Body of pancreas (tissue), 4 donors: Measurements from ENCODE around the gene GRIK3. TPM values are rescaled to one million over a fixed set of nuclear protein-coding genes. Genes with fewer than 3 reads are reported as not detected.

ENCODE experiments used
- ATAC-seq: fragments of 150-250 bp; one replicate; pipeline ENCODE4 v1.9.1; 2016
- DNase-seq, 4 donors: peaks; one replicate each; pipeline ENCODE4 v3.0.0-alpha.2; 2019
- H3K27ac ChIP-seq, 4 donors: fragments of 200-600 bp; sonication (generic); 1 replicate in 3 of 4; 2 replicates in 1 of 4; pipeline versions ENCODE4 v1.5.1 to v1.6.1; 2016 to 2019; ENCODE audit warnings: mild to moderate bottlenecking in 1 of 4, mixed read lengths in 1 of 4, moderate library complexity in 1 of 4
- H3K27me3 ChIP-seq, 2 donors: fragments of 200-600 bp; sonication (generic); one replicate each; pipeline ENCODE4 v1.6.0; 2016; ENCODE audit warnings: mild to moderate bottlenecking in 1 of 2
- H3K36me3 ChIP-seq, 2 donors: fragments of 200-600 bp; sonication (generic); replicated peaks in 1 of 2; 2 replicates each; pipeline ENCODE4 v1.5.1; 2016; ENCODE audit warnings: low read depth in 2 of 2; ENCODE audit not compliant: insufficient read depth in 1 of 2
- H3K4me1 ChIP-seq: fragments of 200-600 bp; sonication (generic); one replicate; pipeline ENCODE4 v1.6.0; 2016
- H3K4me3 ChIP-seq, 2 donors: fragments of 200-600 bp; sonication (generic); 1 replicate in 1 of 2; 2 replicates in 1 of 2; pipeline ENCODE4 v1.5.1; 2016 to 2019
- H3K9me3 ChIP-seq, 3 donors: fragments of 200-600 bp; sonication (generic); 1 replicate in 2 of 3; 2 replicates in 1 of 3; pipeline ENCODE4 v1.5.1; 2016
- POLR2A ChIP-seq, 3 donors: fragments of 450-650 bp; IDR thresholded peaks; one replicate each; pipeline ENCODE4 v1.6.1; 2016; ENCODE audit warnings: antibody characterized with exemption in 3 of 3, mild to moderate bottlenecking in 2 of 3
- WGBS, 2 donors: methylation state at CpG; one replicate each; pipeline ENCODE4 v1.1.5; 2017; 5-methylcytosine and 5-hydroxymethylcytosine counted together
- intact Hi-C: fragments of 100-400 bp; cut with DNase I; formaldehyde crosslinking; loops from one replicate; pipeline ENCODE4 v1.15.1; 2023
- total RNA-seq, 2 donors: library from RNA; depleted of rRNA; stranded (reverse); fragments of >200 nt; gene quantifications; one replicate each; pipeline ENCODE4 v1.1.0, GENCODE V29; 2016
- TF ChIP-seq, protein P1 (sequence below), 7 experiments: fragments of 450-650 bp in 4 of 7; fragments of 200-600 bp in 3 of 7; sonication (generic) in 3 of 7; IDR thresholded peaks; one replicate each; pipeline ENCODE4 v1.5.1; 2016 to 2019; ENCODE audit warnings: antibody characterized with exemption in 7 of 7

Gene GRIK3
- total RNA-seq, 2 donors from 2014 or later: under 0.01 to 0.99 TPM

DNA sequence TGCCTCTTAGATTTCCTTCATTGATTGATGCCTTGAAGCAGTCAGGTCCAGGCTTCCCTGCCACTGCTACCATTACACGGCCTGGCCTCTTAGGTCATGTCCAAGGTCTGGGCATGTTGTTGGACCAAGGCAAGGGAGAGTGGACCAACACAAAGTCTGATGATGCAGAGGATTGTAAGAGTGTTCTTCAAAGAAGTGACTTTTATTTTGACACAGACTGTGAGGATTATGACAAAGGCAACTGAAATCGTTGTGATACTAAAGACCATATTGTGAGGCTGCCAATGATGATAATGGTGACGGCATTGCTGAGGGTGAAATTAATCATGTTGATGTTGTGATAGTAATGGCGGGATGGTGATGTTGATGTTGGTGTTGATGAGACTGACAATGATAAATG lies 149.5 kb downstream of the GRIK3 start:
- intact Hi-C loops: no loop called here
- Histone ChIP-seq H3K9me3 (no peaks in the 10 kb centered on the region), H3K36me3 (no peaks in the 10 kb centered on the region), H3K27me3 (no peaks in the 10 kb centered on the region), H3K4me3 (no peak overlapping the region), H3K27ac (no peak overlapping the region), H3K4me1 (no peaks in the 10 kb centered on the region)
- DNase-seq (no peak), ATAC-seq (no peak)
- TF ChIP-seq, protein P1, sequence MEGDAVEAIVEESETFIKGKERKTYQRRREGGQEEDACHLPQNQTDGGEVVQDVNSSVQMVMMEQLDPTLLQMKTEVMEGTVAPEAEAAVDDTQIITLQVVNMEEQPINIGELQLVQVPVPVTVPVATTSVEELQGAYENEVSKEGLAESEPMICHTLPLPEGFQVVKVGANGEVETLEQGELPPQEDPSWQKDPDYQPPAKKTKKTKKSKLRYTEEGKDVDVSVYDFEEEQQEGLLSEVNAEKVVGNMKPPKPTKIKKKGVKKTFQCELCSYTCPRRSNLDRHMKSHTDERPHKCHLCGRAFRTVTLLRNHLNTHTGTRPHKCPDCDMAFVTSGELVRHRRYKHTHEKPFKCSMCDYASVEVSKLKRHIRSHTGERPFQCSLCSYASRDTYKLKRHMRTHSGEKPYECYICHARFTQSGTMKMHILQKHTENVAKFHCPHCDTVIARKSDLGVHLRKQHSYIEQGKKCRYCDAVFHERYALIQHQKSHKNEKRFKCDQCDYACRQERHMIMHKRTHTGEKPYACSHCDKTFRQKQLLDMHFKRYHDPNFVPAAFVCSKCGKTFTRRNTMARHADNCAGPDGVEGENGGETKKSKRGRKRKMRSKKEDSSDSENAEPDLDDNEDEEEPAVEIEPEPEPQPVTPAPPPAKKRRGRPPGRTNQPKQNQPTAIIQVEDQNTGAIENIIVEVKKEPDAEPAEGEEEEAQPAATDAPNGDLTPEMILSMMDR (IDR thresholded peaks at IDR 0.05): no peak
- no peak for TF ChIP-seq POLR2A (IDR thresholded peaks at IDR 0.05)
- 48 to 53% methylated on average over 4 of the region's 4 CpGs for WGBS, 2 donors

DNA sequence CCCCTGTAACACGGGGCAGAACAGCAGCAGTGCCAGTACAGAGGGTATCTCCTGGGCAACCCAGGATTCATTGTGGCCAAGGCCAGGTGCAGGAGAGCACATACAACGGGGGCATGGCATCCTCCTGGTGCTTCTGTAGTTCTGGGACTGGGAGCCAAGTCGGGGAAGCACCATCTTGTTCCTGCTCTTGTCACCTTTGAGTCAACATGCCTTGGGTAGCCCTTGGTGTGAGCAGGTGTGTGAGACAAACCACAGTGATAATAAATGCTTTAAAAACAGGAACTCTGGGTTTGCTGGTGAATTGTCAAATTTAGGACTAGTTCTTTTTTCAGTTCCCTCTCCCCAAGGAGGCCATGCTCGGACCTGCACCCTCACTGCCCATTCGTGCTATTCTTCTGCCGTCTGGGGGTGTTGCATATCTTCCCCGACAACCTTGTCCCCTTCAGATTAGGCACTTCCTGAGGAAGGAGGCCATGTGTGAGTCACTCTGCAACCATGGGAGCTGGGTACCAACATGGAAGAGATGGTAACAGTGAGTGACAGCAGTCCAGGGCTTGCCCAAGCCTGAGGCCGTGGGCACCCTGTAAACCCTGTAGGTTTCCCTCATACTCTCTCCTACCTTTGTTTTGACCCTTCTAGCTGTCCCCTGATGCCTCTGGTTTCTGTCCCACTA lies 150.2 kb downstream of the GRIK3 start:
- Histone ChIP-seq H3K4me1 (no peaks in the 10 kb centered on the region), H3K9me3 (no peaks in the 10 kb centered on the region), H3K27me3 (no peaks in the 10 kb centered on the region), H3K36me3 (no peaks in the 10 kb centered on the region), H3K27ac (no peak overlapping the region), H3K4me3 (no peak overlapping the region)
- no peak for TF ChIP-seq POLR2A (IDR thresholded peaks at IDR 0.05)
- TF ChIP-seq, protein P1 (IDR thresholded peaks at IDR 0.05): no peak
- 51 to 58% methylated on average over 8 of the region's 8 CpGs for WGBS, 2 donors
- intact Hi-C loops: no loop called here
- ATAC-seq: no peak
- DNase-seq: no peak

DNA sequence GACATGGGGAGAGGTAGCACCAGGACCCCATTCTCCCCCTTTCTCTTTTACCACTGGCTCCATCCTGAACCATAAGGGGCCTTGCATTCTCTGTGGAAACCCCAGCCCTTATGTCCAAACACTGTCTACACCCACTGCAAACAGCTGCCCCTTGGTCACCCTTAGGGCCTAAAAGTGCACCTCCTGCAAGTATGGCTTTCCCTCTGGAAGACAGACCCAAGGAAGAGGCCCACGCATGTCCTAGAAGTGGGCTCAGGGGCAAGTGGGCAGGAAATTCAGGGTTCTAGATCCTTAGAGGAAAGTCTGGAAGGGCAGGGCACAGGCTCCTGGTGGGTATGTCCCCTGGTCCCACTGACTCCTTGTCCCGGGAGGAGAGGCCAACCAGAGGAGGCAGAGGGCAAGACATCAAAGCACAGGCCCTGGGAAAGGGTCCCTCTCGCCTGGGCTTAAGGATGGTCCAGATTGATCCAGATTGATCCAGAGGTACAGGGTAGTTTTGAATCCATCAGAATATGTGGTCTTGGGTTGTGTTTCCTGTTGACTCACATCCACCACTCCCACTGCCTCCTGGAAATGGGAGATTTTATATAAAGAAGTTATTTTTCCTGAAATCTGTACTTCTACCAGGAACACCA lies 150.9 kb downstream of the GRIK3 start:
- WGBS, 2 donors: 78% methylated on average over 3 of the region's 3 CpGs; no CpG with 5 or more reads in 1 of the 2 donors
- TF ChIP-seq, protein P1 (IDR thresholded peaks at IDR 0.05): no peak
- no peak for TF ChIP-seq POLR2A (IDR thresholded peaks at IDR 0.05)
- H3K4me3 ChIP-seq: no peak overlapping the region
- no peaks in the 10 kb centered on the region for H3K36me3 ChIP-seq
- no peaks in the 10 kb centered on the region for H3K27me3 ChIP-seq
- DNase-seq: no peak
- intact Hi-C loops: no loop called here
- no peaks in the 10 kb centered on the region for H3K4me1 ChIP-seq
- H3K9me3 ChIP-seq: no peaks in the 10 kb centered on the region
- no peak overlapping the region for H3K27ac ChIP-seq
- ATAC-seq: no peak

DNA sequence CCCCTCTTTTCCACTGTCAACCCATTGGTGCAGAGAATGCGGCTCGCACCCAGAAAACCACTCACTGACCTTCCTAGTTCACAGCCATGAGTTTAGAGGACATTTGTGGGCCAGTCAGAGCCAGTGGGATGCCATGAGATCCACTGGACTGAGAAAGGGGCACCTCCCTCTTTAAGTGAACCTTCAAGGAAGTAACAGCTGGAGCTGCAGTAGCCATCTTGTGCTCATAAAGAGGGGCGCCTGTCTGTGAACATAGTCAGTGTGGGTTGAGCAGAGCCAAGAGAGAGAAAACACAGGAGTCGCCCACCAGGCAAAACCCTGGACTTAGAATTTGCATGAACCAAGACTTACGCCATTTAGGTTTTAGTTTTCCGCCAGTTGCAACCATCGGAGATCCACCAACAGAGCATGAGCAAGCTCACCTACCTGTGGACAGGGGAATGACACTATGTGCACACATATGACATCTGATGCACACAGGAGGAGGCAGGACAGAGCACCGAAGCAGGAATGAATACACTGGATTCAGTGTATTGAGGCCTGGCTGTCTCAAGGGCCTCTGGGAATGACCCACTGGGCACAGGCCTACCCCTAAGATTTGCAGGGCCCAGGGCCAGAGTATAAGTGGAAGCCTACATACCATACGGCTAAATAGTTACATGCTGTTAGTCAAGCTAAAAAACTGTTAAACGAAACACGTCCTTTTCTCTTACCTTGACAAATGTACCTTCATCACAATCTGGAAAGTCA lies 151.6 kb downstream of the GRIK3 start:
- no peaks in the 10 kb centered on the region for H3K4me1 ChIP-seq
- ATAC-seq (no peak), DNase-seq (no peak)
- no peaks in the 10 kb centered on the region for H3K36me3 ChIP-seq
- no peak for TF ChIP-seq POLR2A (IDR thresholded peaks at IDR 0.05)
- TF ChIP-seq, protein P1 (IDR thresholded peaks at IDR 0.05): no peak
- H3K27me3 ChIP-seq: no peaks in the 10 kb centered on the region
- WGBS, 2 donors: 70 to 81% methylated on average over 10 to 11 of the region's 11 CpGs
- no peak overlapping the region for H3K4me3 ChIP-seq
- H3K27ac ChIP-seq: no peak overlapping the region
- no peaks in the 10 kb centered on the region for H3K9me3 ChIP-seq
- intact Hi-C loops: no loop called here
